AG09309 (cell line): Measurements from ENCODE around the gene FAM43A.

ENCODE experiments used
- DNase-seq: peaks from one replicate; pipeline ENCODE4 v3.0.0-alpha.2; 2010; ENCODE audit warnings: low read depth
- H3K4me3 ChIP-seq: 2 replicates; pipeline ENCODE4 v1.5.1; 2011; ENCODE audit warnings: mild to moderate bottlenecking, low read depth, low read length, moderate library complexity; ENCODE audit not compliant: control insufficient read depth
- TF ChIP-seq, protein P1 (sequence below): IDR thresholded peaks from 2 replicates; pipeline ENCODE4 v1.5.1; 2011; ENCODE audit warnings: mild to moderate bottlenecking, low read depth, low read length, inconsistent platforms; ENCODE audit not compliant: insufficient read depth, control insufficient read depth; ENCODE audit errors: missing control alignments

The FAM43A gene

DNA sequence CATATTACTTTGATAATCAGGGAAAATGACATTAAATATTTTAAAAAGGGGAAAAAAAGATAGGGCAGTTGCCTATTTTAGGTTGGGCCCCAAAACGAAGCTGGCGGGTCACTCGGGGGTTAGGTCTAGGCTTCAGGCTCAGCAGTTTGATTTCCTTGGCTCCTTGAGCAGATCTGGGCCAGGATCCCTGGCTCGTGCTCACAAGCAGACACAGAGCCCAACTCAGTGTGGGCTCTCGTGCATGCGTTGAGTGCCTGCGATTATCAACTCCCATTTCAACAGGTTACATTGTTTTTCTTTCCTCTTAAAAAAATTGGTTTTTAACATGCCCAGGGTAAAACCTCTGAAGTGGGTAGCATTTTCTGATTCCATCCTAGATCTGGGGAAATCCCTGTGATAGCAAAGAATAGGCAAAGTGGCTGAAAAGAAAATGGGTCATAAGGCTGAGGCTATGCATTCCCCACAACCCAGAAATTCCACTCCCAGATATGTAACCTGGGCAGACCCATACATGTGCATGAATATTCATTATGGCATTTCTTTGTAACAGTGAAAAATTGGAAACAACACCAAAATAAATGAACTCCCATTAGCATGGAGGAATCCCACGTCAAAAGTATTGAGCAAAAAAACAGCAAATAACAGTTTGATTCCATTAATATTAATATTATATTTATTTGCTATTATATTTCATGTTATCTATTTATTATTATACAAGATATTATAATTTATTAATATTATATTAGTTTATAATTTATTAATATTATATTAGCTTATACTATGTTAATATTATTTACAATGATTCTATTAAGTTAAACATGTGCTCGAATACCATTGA is 27.8 kb downstream of the FAM43A start:
- TF ChIP-seq, protein P1, sequence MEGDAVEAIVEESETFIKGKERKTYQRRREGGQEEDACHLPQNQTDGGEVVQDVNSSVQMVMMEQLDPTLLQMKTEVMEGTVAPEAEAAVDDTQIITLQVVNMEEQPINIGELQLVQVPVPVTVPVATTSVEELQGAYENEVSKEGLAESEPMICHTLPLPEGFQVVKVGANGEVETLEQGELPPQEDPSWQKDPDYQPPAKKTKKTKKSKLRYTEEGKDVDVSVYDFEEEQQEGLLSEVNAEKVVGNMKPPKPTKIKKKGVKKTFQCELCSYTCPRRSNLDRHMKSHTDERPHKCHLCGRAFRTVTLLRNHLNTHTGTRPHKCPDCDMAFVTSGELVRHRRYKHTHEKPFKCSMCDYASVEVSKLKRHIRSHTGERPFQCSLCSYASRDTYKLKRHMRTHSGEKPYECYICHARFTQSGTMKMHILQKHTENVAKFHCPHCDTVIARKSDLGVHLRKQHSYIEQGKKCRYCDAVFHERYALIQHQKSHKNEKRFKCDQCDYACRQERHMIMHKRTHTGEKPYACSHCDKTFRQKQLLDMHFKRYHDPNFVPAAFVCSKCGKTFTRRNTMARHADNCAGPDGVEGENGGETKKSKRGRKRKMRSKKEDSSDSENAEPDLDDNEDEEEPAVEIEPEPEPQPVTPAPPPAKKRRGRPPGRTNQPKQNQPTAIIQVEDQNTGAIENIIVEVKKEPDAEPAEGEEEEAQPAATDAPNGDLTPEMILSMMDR = no peak
- DNase-seq = no peak
- H3K4me3 ChIP-seq = no peak overlapping the region

DNA sequence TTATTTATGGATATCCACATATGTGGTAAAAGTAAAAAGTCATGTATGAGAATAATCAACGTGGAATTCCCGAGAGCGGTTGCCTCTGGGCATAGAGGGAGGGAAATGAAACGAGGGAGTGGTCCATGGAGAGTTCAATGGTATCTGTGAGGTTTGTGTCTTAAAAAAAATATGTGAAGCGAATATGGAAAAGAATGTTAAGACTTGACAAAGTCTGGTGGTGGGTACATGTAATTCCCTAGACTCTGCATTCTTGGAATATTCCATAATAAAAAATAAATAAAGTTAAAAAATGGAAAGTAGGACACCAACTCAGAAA is 28.4 kb downstream of the FAM43A start:
- no peak overlapping the region for H3K4me3 ChIP-seq
- TF ChIP-seq, protein P1 = no peak
- DNase-seq = no peak

DNA sequence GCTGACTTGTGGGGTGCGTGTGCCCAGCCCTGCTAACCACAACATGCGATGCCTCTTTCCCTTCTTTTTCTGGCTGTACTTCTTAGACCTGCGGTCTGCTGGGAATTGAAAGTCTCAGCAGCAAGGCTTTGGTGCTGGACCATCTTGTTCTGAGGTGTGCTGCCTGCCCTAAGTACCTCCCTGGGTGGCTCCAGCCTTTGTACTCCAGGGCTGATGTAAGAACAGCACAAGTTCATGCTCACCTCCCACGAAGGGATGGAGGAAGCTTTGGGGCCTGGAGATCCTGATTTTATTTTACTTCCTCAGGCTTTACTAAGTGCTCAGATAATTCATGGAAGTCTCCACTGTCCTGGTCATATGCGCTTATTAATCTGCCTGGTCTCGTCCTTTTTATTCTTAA is 28.9 kb downstream of the FAM43A start:
- TF ChIP-seq, protein P1 = no peak
- DNase-seq = no peak
- no peak overlapping the region for H3K4me3 ChIP-seq

DNA sequence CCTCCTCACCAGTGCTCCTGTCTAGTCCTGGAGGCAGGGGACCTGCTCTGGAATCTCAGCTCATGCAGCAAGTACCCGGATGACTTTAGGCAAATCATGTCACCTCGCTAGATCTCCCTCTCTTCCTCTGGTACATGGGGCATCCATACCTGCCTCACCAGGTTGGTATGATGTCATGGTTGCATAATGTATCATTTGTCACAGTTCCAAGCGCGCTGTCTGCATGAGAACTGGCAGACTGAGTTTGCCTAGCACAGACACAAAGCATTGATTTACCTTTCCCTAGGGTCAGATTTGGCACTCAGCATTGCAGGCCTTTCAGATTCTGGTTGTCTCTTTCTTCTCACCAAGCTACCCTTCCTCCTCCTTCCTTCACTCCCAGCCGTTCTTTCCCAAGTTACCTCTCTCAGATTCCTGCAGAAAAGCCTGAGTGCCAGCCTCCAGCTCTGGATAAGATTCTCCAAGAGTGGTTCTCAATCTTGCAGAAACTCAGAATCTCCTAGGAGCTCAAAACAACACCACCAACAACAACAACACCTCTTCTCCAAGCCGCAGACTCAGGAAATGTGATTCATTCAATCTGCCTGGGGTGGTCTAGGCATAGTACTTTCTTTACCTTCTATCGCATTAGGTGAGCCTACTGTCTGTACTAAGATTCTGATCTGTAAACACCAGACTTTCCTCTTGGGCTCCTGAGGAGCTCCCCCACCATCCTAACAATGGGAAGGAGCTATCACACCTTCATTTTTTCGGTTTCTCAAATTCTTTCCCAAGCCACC is 29.5 kb downstream of the FAM43A start:
- TF ChIP-seq, protein P1 = no peak
- H3K4me3 ChIP-seq = no peak overlapping the region
- DNase-seq = no peak

DNA sequence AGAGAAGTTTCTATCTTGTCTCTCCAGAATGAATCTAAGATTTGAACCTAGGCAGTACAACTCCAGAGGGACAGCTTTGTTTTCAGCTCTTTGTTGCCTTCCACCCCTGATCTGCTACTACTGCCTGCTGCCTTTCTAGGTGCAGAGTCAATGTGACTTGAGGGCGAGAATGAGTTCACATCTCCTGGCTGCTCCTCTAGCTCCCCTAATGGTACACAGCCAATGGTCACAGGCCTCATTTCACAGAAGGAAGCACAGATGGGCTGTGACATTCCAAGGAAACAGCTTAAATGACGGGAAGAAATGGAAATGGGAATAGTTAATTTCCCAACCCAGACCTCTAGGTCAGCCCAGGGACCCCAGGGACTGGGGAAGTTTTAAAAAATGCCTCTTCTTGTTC is 32.4 kb downstream of the FAM43A start:
- TF ChIP-seq, protein P1 = no peak
- no peak overlapping the region for H3K4me3 ChIP-seq
- DNase-seq = no peak

DNA sequence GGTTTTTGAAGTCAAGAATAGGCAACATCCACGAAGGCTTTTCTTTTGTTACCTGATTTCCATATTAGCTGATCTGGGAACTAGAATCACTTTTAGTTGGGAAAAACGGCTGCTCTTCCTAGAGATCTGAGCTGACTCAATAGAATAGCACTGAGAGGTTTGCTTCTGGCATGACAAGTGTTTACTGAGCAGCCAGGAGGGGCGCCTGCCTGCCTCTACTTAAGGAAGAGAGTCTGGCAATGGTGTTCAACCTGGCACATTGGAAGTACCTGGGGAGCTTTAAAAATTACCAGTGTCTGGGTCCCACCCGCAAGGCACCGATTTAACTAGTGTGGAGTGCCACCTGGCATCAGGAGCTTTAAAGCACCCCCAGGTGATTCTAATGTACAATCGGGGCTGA is 34.4 kb downstream of the FAM43A start:
- TF ChIP-seq, protein P1 = no peak
- no peak for DNase-seq
- no peak overlapping the region for H3K4me3 ChIP-seq
